BE2C (cell line): ENCODE data around the gene ZNF277.

Experiments used
- DNase-seq: peaks from one replicate; pipeline ENCODE4 v3.0.0-alpha.2; 2020
- H3K27me3 ChIP-seq: fragments of 250-450 bp; sonication (Bioruptor Pico); 2 replicates; pipeline ENCODE4 v1.5.1; 2020; ENCODE audit warnings: mild to moderate bottlenecking
- H3K36me3 ChIP-seq: fragments of 250-450 bp; sonication (Bioruptor Pico); 2 replicates; pipeline ENCODE4 v1.5.1; 2020; ENCODE audit warnings: mild to moderate bottlenecking
- H3K4me1 ChIP-seq: fragments of 250-450 bp; sonication (Bioruptor Pico); 2 replicates; pipeline ENCODE4 v1.5.1; 2020
- H3K4me3 ChIP-seq: 2 replicates; pipeline ENCODE4 v1.5.1; 2011; ENCODE audit warnings: low read depth, low read length
- H3K9me3 ChIP-seq: fragments of 250-450 bp; sonication (Bioruptor Pico); 2 replicates; pipeline ENCODE4 v1.5.1; 2020
- CTCF ChIP-seq: IDR thresholded peaks from 2 replicates; pipeline ENCODE4 v1.5.1; 2012; ENCODE audit warnings: mild to moderate bottlenecking, low read depth, low read length

Gene ZNF277

GRCh38 chr7:112286250-112287086, 80.0 kb downstream of the ZNF277 start:
- DNase-seq = peak; percentile 28
- Histone ChIP-seq H3K9me3 (no peaks in the 10 kb centered on the region), H3K4me1 (peaks cover 9% of the 10 kb centered on the region), H3K27me3 (no peaks in the 10 kb centered on the region), H3K36me3 (no peaks in the 10 kb centered on the region), H3K4me3 (no peak overlapping the region)
- TF ChIP-seq CTCF = no peak

- peaks cover 3% of the 10 kb centered on the region for H3K4me1 ChIP-seq
- no peak for DNase-seq
- H3K36me3 ChIP-seq = no peaks in the 10 kb centered on the region
- H3K4me3 ChIP-seq = no peak overlapping the region
- H3K27me3 ChIP-seq = no peaks in the 10 kb centered on the region
- TF ChIP-seq CTCF = no peak
- no peaks in the 10 kb centered on the region for H3K9me3 ChIP-seq
Observed at GRCh38 chr7:112288301-112288700, 81.8 kb downstream of the ZNF277 start.

- no peaks in the 10 kb centered on the region for H3K9me3 ChIP-seq
- peaks cover 3% of the 10 kb centered on the region for H3K4me1 ChIP-seq
- DNase-seq = no peak
- H3K27me3 ChIP-seq = no peaks in the 10 kb centered on the region
- TF ChIP-seq CTCF = no peak
- H3K4me3 ChIP-seq = no peak overlapping the region
- no peaks in the 10 kb centered on the region for H3K36me3 ChIP-seq
Observed at GRCh38 chr7:112290065-112290464, 83.6 kb downstream of the ZNF277 start.

GRCh38 chr7:112292162-112292561, 85.7 kb downstream of the ZNF277 start:
- H3K9me3 ChIP-seq = no peaks in the 10 kb centered on the region
- no peak for DNase-seq
- no peaks in the 10 kb centered on the region for H3K27me3 ChIP-seq
- H3K4me1 ChIP-seq = no peaks in the 10 kb centered on the region; the same call in 1 of the 2 replicates
- H3K4me3 ChIP-seq = no peak overlapping the region
- H3K36me3 ChIP-seq = no peaks in the 10 kb centered on the region
- no peak for TF ChIP-seq CTCF

GRCh38 chr7:112293416-112293815, 86.9 kb downstream of the ZNF277 start:
- Histone ChIP-seq H3K27me3 (no peaks in the 10 kb centered on the region), H3K4me1 (no peaks in the 10 kb centered on the region; the same call in 1 of the 2 replicates), H3K36me3 (0 out of 2 replicates have a peak, but pooled peaks cover 3% of the 10 kb centered on the region), H3K9me3 (no peaks in the 10 kb centered on the region), H3K4me3 (no peak overlapping the region)
- no peak for DNase-seq
- no peak for TF ChIP-seq CTCF

GRCh38 chr7:112296432-112296831, 89.9 kb downstream of the ZNF277 start:
- no peak for TF ChIP-seq CTCF
- Histone ChIP-seq H3K36me3 (0 out of 2 replicates have a peak, but pooled peaks cover 3% of the 10 kb centered on the region), H3K9me3 (no peaks in the 10 kb centered on the region), H3K27me3 (no peaks in the 10 kb centered on the region), H3K4me1 (no peaks in the 10 kb centered on the region; the same call in 1 of the 2 replicates), H3K4me3 (no peak overlapping the region)
- DNase-seq = no peak
